Activated CD4-positive, alpha-beta T cell treated with anti-CD3 and anti-CD28 coated beads, Interleukin-2, Interleukin-4, amounts not matched to agents 100 ng/mL and 50 ng/mL, durations not matched to agents 16 hours and 8 hours (primary cell): ENCODE measurements around the gene LATS2.
"Not testable (repeated sequence)": the region's sequence is repeated elsewhere in the genome, so short reads cannot be mapped to it uniquely, and the experiment has no call there.

Experiments
- DNase-seq: peaks from one replicate; pipeline ENCODE4 v3.0.0-alpha.2; 2020; ENCODE audit warnings: low spot score

LATS2 gene

DNA sequence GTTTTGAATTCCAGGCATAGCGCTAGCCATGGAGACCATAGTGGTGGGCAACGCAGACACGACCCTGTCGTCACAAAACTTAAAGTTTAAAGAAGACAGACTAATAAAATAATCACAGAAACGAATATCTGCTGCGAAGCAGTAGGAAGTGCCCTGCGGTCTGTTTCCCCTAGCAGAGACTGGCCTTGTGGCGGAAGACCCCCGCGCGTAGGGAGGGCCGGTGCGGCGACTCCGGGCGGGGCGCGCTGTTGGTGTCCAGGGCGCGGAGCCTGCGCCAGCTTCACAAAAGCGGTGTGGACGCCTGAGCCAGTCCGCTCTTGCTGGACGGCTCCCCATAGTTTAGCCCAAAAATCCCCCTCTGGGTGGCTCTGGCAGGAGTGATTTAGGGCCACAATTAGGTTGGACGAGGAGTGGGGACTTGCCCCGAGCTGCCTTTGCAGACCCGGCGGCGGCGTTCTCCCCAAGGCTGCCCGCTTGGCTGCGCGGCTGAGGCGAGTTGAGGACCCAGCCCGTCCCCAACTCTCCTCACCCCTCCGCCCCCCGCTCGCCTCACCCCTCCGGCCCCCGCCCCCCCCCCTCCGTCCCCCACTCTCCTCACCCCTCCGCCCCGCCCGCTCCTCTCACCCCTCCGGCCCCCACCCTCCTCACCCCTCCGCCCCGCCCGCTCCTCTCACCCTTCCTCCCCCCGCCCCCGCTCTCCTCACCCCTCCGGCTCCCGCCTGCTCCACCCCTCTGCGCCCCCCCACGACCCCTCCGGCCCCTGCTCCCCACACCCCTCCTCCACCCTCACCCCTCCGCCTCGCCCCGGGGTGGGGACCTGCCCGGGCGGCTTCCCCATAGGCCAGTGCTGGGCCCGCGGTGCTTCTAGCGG, 14.2 kb upstream of the LATS2 start:
- no peak for DNase-seq

DNA sequence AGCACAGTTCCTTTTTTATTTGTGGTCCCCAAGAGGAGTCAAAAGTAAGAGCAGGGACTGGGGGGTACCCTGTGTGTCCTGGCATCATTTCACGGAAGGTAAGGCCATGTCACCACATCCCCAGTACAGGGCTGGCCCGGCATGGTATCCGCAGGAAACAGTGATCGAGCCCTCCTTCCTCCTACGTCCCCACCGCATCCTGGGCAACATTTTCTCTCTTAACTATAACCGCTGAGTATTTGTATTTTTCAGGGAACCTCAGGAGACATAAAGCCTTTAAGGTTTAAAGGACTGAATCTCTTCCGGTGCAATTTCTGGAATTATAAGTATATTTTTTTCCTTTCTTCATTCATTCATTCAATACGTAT, 13.6 kb upstream of the LATS2 start:
- DNase-seq, result peak; percentile 39

DNA sequence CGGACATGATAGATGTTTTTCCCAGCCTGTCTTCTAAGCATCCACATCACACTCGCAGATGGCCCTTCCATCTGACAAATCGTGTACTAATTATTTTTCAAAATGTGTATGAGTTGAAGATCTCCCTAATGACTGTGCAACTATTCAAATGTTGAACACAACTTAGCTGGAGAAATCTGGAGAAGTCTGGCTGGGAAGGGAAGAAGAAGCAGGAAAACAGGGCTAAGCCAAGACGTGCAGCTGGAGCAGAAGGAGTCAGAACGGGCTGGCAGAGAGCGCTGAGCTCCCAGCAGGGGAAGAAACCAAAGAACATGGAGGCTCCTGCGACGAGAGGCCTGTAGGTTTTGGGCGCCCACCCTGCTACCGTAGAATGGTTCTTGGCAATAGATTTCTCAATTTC, 13.2 kb upstream of the LATS2 start:
- no peak for DNase-seq

DNA sequence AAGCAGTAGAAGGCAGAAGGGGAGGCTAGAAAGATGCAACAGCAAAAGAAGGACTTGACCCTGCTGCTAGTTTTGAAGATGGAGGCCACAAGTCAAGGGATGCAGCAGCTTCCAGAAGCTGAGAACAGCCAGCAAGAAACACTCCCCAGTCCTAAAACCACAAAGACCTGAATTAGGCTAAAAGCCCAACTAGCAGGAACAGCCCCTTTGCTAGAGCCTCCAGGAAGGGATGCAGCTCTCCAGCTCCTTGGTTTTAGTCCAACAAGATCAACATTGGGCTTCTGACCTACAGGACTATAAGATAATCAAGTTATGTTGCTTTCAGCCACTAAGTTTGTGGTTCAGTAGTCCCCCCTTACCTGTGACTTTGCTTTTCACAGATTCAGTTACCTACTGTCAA, 10.5 kb upstream of the LATS2 start:
- no peak for DNase-seq

DNA sequence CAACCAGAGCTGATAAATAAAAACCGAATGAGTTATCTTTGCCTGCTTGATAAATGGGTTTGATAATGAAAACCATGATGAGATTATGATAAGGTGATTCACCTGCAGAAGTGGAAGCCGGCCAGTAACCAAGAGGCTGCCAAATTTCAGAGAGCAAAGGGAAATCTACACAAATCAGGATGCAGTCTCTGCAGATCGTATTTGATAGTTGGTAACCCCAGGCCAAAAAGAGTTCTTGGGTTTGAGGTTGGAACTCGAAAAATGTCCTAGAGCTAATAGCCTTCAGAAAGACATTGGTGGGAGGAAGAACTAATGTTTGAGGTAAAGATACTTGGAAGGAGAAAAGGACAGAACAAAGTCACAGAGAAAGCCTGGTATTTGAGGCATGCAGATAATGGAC, 9.6 kb upstream of the LATS2 start:
- DNase-seq, result peak; percentile 19

- peak; percentile 81 for DNase-seq
These were observed 8.2 kb upstream of the LATS2 start for GRCh38 chr13:21069561-21070004.

DNA sequence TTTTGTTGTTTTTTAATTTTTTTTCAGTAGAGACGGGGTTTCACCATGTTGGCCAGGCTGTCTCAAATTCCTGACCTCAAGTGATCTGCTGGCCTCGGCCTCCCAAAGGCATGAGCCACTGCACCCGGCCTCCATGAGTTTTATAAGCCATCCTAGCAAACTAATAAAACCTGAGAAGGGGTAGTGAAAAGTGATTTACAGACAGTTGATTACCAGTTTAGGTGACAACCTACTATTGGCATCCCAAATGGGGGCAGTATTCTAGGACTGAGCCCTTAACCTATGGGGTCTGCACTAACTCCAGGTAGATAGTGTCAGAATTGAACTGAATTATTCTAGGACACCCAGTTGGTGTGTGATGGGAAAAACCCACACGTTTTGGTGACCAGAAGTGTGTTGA, 6.5 kb upstream of the LATS2 start:
- no peak for DNase-seq

GRCh38 chr13:21066946-21067345, 5.6 kb upstream of the LATS2 start:
- no peak for DNase-seq

GRCh38 chr13:21065686-21066085, 4.3 kb upstream of the LATS2 start:
- DNase-seq, result no peak

GRCh38 chr13:21063031-21063430, 1.6 kb upstream of the LATS2 start:
- no peak for DNase-seq

- no peak for DNase-seq
These were observed 903 bp downstream of the LATS2 start for GRCh38 chr13:21060338-21061028.

GRCh38 chr13:21059641-21060337, 1.6 kb downstream of the LATS2 start:
- DNase-seq, result no peak

- DNase-seq, result no peak
These were observed 3.0 kb downstream of the LATS2 start for GRCh38 chr13:21058361-21058760.

- no peak for DNase-seq
These were observed 5.8 kb downstream of the LATS2 start for GRCh38 chr13:21055511-21056045.

DNA sequence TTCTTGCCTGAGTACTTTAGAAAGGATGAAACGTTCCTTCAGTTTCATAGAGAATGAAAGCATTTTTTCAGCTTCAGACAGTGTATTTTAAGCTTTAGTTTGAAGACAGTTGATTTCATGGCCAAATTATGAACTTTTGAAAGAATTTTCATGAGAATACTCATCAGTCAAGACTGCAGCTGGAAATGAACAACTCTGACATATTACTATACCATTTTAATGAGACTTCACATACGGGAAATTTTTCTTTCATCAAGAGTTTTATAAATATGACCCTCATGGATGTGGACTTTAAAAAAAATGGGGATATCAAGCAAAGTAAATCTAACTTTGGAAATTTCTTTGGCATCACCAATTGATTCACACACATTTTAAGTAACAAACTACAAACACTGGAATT, 6.4 kb downstream of the LATS2 start:
- DNase-seq, result no peak

GRCh38 chr13:21054313-21054712, 7.1 kb downstream of the LATS2 start:
- DNase-seq, result no peak

- DNase-seq, result no peak
These were observed 8.2 kb downstream of the LATS2 start for GRCh38 chr13:21053231-21053630.

DNA sequence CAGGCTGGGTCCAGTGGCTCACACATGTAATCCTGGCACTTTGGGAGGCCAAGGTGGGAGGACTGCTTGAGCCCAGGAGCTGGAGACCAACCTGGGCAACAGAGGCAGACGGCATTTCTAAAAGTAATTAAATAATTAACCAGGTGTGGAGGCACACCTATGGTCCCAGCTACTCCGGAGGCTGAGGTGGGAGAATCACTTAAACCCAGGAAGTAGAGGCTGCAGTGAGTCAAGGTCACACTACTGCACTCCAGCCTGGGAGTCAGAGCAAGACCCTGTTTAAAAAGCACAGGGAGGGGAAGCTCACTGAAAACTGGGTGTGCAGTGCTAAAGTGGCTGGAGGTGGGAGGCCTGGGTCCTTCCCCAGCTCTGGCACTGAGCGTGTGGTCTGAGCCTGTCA, 9.7 kb downstream of the LATS2 start:
- DNase-seq, result no peak

DNA sequence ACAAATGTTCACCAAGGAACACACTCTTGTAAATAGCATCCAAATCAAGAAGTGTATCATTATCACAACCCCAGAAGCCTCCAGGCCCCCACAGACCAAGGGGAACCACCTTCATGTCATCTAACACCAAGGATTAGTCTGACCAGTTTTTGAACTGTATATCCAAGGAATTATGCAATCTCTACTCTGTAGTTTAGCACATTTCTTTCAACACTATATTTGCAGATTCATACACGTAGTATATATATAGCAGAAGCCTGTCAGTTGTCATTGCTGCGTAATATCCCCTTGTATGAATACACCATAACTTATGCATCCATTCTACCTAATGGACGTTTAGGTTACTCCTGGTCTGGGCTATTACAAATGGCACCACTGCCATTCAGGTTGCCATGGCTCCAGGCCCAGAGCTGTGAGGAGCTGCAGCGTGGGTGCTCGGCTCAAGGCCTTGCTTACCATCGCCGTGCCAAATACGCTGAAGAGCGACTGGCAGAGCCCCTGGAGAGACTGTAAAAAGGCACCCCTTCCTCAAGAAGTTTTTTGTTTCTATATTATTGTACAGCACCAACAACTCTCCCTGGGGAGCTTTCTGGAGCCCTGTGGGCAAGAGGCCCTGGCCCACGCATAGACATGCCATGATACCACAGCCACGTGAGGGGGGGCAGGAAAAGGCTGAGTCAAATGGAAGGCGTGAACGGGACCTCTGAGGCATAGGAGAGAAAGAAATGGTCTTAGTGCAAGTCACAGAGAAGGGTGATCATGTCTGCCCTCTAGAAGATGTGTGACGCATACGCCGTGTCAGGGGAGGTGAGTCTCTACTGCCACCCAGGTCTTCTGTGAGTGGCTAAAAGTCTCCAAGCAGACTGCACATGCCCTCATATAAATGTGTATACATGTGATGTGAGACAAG, 10.8 kb downstream of the LATS2 start:
- no peak for DNase-seq

DNA sequence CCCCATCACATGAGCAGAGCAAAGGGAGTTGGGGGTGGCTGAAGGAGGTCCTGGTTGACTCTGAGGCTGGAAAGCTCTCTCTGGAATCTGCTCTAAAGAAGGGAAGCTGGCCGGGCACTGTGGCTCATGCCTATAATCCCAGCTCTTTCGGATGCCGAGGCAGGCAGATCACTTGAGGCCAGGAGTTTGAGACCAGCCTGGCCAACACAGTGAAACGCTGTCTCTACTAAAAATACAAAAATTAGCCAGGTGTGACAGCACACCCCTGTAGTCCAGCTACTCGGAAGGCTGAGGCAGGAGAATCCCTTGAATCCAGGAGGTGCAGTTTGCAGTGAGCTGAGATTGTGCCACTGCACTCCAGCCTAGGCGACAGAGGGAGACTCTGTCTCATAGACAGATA, 11.7 kb downstream of the LATS2 start:
- DNase-seq, result not testable (repeated sequence)

GRCh38 chr13:21048901-21049698, 12.3 kb downstream of the LATS2 start:
- no peak for DNase-seq
